HG02759 (cell line): Measurements from ENCODE around the gene RPA3.
"Not testable (repeated sequence)": the region's sequence is repeated elsewhere in the genome, so short reads cannot be mapped to it uniquely, and the experiment has no call there.

Source experiments
- ATAC-seq: cut with Tn5 transposase; IDR thresholded peaks from one replicate; pipeline ENCODE4 v1.9.1; 2021; ENCODE audit warnings: mild to moderate bottlenecking, moderate library complexity; ENCODE audit not compliant: unreplicated experiment

Gene RPA3

GRCh38 chr7:7695111-7695817 lies 23.1 kb downstream of the RPA3 start:
- ATAC-seq: no peak

DNA sequence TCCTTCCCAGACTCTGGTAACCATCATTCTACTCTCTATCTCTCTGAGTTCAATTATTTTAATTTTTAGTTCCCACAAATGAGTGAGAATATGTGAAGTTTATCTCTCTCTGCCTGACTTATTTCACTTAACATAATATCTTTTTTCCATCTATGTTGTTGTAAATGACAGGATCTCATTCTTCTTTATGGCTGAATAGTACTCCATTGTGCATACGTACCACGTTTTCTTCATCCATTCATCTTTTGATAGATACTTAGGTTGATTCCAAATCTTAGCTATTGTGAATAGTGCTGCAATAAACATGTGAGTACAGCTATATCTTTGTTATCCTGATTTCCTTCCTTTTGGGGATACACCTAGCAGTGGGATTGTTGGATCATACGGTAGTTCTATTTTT lies 23.9 kb downstream of the RPA3 start:
- ATAC-seq: no peak

GRCh38 chr7:7693881-7694280 lies 24.5 kb downstream of the RPA3 start:
- no peak for ATAC-seq

GRCh38 chr7:7688956-7689355 lies 29.5 kb downstream of the RPA3 start:
- ATAC-seq: no peak

DNA sequence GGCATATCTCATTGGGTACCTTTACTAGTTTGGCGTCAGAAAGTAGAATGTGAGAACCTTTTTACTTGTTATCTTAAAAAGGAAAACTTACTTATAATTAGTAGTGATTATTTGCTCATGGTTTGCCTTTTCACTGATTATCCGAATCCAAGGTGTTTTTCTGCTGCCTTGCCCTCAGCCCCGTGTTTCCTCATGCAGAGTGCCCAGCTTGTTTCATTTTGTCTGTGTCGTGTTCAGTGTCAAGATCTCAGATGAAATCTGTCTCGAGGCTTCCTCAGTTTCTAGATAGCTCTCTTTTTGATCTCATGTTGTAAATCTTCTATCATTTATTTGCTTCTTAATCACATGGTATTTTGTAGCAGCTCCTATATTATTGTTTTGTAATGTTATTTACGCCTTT lies 30.1 kb downstream of the RPA3 start:
- no peak for ATAC-seq

DNA sequence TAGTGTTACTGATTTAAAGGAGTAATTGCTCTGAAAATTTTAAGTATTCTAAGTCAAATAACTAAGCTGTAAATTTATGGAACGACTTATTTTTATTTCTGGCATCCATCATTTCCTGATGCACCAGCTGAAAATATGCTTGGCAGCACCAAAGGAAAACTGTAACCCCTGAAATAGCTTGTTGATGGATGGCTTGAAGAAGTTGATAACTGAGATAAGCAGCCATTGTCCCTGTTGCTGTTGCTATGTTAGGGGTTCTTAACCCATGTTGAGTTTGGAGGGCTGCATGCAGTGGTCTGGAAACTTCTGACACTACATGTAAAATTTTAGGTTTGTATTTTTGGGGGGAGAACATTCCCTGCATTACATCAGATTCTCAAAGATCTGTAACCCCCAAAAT lies 30.6 kb downstream of the RPA3 start:
- no peak for ATAC-seq

- ATAC-seq: no peak
These were observed 31.4 kb downstream of the RPA3 start for GRCh38 chr7:7686811-7687508.

GRCh38 chr7:7682861-7683260 lies 35.5 kb downstream of the RPA3 start:
- ATAC-seq: no peak

DNA sequence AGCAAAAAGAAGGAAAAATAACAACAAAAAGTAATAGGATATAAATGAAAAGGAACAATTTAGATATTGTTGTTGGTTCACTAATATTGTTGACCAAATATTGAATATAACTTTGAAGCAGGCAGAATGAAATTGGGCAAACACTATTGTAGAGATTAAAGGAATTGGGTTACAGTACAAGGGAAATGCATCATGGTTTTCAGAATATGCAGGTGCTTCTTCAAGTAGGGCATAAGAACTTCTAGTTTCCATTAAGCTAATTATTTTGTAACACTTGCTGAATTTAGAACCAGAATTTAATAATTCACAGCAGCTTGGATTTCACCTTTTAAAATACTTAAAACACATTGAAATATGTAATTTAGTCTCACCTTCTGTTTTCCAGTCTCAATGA lies 36.5 kb downstream of the RPA3 start:
- no peak for ATAC-seq

GRCh38 chr7:7681191-7681935 lies 37.0 kb downstream of the RPA3 start:
- ATAC-seq: no peak

GRCh38 chr7:7679640-7680039 lies 38.8 kb downstream of the RPA3 start:
- ATAC-seq: not testable (repeated sequence)

DNA sequence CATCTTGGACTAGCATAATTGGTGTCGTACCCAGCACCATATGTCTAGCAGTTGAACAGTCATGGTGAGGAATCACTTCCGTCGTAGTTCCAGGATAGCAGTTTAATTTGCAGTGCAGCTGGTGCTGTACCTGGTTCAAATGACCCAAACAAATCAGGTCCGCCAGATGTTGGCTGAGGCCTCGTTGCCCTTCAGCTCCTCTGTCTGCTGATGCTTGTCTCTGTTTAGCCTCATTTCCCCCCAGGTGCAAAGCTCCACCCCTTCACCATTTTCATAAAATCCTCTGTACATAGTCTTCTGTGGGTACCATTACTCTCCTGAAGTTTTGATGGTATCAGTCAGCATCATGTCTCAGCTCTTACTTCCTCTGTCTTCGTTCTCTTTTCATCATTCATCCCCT lies 42.7 kb downstream of the RPA3 start:
- ATAC-seq: no peak

- ATAC-seq: no peak
These were observed 45.2 kb downstream of the RPA3 start for GRCh38 chr7:7673240-7673550.

DNA sequence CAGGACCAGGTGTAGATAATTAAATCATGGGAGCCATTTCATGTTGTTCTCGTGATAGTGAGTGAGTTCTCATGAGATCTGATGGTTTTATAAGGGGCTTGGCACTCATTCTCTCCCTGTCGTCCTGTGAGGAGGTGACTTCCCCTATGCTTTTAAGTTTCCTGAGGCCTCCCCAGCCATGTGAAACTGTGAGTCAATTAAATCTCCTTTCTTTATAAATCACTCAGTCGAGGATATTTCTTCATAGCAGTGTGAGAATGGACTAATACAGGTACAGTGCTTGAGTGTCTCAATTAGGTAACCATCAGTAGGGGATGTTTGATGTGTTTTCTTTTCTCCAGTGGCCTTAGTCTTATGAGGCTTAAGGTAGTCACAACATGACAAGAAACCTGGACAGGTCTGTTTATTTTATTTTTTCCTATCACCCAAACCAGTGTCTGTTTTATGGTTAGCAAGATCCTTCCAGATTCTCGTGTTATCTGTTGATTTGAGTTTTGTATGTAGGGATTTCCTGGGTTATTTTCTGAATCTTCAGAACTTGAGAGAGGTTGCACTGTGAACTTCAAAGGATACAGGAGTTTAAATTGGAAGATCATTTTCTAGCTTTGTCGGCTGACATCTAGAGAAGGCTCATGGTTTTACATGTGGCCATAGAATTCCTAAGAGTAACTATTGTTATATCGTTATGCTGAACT lies 45.7 kb downstream of the RPA3 start:
- no peak for ATAC-seq

- ATAC-seq: no peak
These were observed 47.0 kb downstream of the RPA3 start for GRCh38 chr7:7671361-7671760.

- ATAC-seq: no peak
These were observed 47.9 kb downstream of the RPA3 start for GRCh38 chr7:7670490-7670889.

DNA sequence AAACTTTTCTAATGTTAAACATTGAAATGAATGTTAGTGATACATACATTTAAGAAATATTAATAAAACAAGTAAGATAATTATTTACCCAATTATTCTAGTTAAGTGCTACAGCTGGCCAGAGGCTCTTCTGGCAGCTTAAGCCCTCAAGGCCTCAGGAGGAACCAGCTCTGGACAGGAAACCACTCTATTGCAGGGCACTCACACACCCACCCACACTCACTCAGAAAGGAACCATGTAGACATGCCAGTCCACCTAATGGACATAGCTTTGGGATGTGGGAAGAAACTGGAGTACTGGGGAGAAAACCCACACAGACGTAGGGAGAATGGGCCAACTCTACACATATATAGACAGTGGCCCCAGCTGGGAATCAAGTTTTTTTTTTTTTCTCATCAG lies 49.7 kb downstream of the RPA3 start:
- ATAC-seq: no peak

GRCh38 chr7:7667187-7667586 lies 51.2 kb downstream of the RPA3 start:
- no peak for ATAC-seq

DNA sequence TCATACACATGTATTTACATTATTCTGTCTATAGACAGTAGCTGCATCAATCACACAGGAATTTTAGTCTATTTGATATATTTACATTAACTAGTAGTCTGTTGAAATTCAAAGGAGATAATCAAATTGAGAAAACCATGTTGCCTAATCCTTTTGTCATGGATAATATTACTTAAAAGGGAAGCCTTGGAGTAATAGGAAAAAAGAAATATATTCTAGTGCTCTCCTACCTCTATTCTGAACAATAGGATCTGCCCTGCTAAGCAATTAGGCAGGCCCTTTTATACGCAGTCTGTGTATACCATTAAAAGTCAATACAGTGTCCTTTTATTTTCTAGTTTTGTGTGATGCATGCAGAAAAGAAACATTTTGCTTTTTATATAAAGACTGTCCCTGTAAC lies 53.4 kb downstream of the RPA3 start:
- no peak for ATAC-seq

- ATAC-seq: no peak
These were observed 54.1 kb downstream of the RPA3 start for GRCh38 chr7:7664291-7664690.

- no peak for ATAC-seq
These were observed 55.9 kb downstream of the RPA3 start for GRCh38 chr7:7662527-7662926.

DNA sequence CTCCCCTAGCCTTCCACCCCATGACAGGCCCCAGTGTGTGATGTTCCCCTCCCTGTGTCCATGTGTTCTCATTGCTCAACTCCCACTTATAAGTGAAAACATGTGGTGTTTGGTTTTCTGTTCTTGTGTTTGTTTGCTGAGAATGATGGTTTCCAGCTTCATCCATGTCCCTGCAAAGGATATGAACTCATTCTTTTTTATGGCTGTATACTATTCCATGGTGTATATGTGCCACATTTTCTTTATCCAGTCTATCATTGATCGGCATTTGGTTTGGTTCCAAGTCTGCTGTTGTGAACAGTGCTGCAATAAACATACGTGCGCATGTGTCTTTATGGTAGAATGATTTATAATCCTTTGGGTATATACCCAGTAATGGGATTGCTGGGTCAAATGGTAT lies 61.9 kb downstream of the RPA3 start:
- ATAC-seq: not testable (repeated sequence)
